Measurements from ENCODE around the gene SLC18A2. TPM values are rescaled to one million over a fixed set of nuclear protein-coding genes. Genes with fewer than 3 reads are reported as not detected.
A peak's percentile ranks its signal among the peaks of the same experiment; 100 is the strongest.

Gene SLC18A2
- total RNA-seq, 8 experiments from 2014 or later: 0.05 to 4.4 (median 0.15) TPM

DNA sequence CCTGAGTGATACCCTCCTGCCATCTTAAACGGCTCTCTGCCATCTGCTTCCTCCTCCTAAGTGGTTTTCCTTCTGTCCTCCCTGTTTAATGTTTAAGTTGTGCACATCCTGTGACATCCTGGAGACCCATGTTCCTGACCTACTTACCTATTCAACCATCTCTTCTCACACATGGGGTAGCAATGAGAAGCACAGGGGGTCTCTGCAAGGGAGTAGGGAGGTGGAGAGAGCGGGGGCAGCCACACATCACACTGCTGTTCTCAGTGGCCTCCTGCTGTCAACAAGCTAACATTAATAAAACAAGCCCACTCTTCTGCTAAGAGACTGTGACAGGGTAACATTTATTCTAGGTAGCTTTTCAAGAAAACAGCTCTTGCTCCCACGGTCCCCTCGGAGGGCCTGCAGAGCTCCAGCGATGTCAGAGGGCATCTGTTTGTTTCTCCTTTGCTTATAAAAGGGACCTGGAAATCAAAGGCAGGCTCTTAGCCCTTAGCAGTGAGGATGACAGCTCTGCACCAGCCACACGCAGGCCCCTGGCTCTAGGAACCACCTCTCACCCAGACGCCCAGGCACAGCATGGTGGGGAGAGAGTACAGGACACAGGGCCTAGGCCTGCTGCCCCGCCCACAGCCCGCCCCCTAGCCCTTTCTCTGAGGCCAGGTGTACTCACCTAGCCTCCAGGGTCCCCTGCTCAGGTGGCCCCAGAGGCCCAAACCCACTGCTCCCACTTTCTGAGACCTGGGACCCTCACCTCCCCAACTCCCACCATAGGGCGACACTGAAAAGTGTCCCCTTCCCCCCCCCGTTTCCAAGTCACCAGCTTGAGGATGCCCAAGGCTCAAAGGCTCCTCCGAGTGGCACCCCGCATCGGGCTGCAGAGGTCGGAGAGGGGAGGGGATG lies 943 bp upstream of the SLC18A2 start:
- in situ Hi-C loops (cut with MboI; ENCODE audit: low pct_unique_long_range_greater_than_20kb in 2 of 9, low sequenced_read_pairs in 9 of 9, unreplicated experiment in 9 of 9): no loop called here
- no peak overlapping the region for H3K27ac ChIP-seq
- no peak for ATAC-seq (replicated peaks in 6 of 8)
- WGBS, 10 experiments: 17 to 100% (median 46%) methylated on average over 1 to 5 of the region's 15 CpGs; no CpG with 5 or more reads in 2 of the 10 experiments
- H3K4me3 ChIP-seq: no peak overlapping the region
- H3K4me1 ChIP-seq (replicated peaks in 1 of 2): peaks cover 2 to 5% of the 10 kb centered on the region in 2 donors

GRCh38 chr10:117241541-117242462 lies 888 bp downstream of the SLC18A2 start:
- peak in 7 of 8 experiments; percentile 38 to 65 (median 48) for ATAC-seq (replicated peaks in 6 of 8)
- Histone ChIP-seq H3K27ac (no peak overlapping the region), H3K4me3 (peak overlapping the region; percentile 14 to 31 (median 22)), H3K4me1 (replicated peaks in 1 of 2) (peaks cover 2 to 5% of the 10 kb centered on the region in 2 donors)
- 19 to 60% (median 45%) methylated on average over 3 to 14 of the region's 56 CpGs for WGBS, 10 experiments
- in situ Hi-C loops (cut with MboI; ENCODE audit: low pct_unique_long_range_greater_than_20kb in 2 of 9, low sequenced_read_pairs in 9 of 9, unreplicated experiment in 9 of 9): no loop called here

GRCh38 chr10:117242463-117242832 lies 1.5 kb downstream of the SLC18A2 start:
- 67 to 100% (median 85%) methylated on average over 1 to 8 of the region's 8 CpGs for WGBS, 10 experiments
- in situ Hi-C loops (cut with MboI; ENCODE audit: low pct_unique_long_range_greater_than_20kb in 2 of 9, low sequenced_read_pairs in 9 of 9, unreplicated experiment in 9 of 9): no loop called here
- no peak for ATAC-seq (replicated peaks in 6 of 8)
- H3K4me3 ChIP-seq: no peak overlapping the region
- no peak overlapping the region for H3K27ac ChIP-seq
- peaks cover 2 to 5% of the 10 kb centered on the region in 2 donors for H3K4me1 ChIP-seq (replicated peaks in 1 of 2)

GRCh38 chr10:117246997-117247671 lies 6.2 kb downstream of the SLC18A2 start:
- Histone ChIP-seq H3K4me1 (replicated peaks in 1 of 2) (peaks cover 0 to 11% of the 10 kb centered on the region in 2 donors), H3K4me3 (no peak overlapping the region), H3K27ac (no peak overlapping the region)
- in situ Hi-C loops (cut with MboI; ENCODE audit: low pct_unique_long_range_greater_than_20kb in 2 of 9, low sequenced_read_pairs in 9 of 9, unreplicated experiment in 9 of 9): no loop called here
- no peak for ATAC-seq (replicated peaks in 6 of 8)
- 6 to 97% (median 75%) methylated on average over 1 to 3 of the region's 3 CpGs for WGBS, 10 experiments

DNA sequence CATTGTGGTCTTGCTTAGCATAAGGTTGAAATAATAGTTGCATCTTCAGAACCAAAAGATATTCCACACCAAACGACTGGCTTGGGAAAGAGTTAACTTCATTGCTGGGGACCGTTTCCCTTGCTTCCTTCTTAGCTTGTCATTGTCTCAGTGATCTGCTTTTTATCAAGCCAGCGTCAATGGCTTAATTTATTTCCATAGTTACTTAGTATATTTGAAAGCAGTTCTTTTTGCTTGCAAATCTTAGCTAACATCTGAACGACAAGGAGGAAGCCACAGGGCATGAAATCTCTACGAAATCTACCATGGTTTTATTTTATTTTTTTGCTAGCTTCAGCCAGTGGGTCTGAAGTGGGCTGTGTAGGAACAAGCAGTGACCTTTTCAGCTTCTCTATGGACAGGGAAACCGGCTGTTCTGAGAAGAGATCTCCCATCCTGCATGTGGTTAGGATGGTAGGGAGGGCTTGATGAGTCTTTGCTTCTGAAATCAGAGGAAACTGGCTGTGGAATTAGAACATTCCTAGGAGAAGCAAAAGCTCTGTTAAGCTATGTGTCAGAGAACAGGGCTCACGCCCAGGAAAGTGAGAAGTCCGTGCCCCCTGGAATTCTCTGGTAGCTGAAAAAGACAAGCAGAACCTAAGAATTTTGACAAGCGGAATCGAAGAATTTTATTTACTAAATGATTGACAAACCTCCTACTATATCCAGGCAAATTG lies 8.0 kb downstream of the SLC18A2 start:
- WGBS, 10 experiments: 0 to 47% (median 28%) methylated on average over 2 to 10 of the region's 10 CpGs; no CpG with 5 or more reads in 1 of the 10 experiments
- in situ Hi-C loops (cut with MboI; ENCODE audit: low pct_unique_long_range_greater_than_20kb in 2 of 9, low sequenced_read_pairs in 9 of 9, unreplicated experiment in 9 of 9): no loop called here
- H3K27ac ChIP-seq: no peak overlapping the region
- peak in 2 of 8 experiments; percentile 38 to 40 for ATAC-seq (replicated peaks in 6 of 8)
- peaks cover 8 to 14% of the 10 kb centered on the region in 2 donors for H3K4me1 ChIP-seq (replicated peaks in 1 of 2)
- no peak overlapping the region for H3K4me3 ChIP-seq

DNA sequence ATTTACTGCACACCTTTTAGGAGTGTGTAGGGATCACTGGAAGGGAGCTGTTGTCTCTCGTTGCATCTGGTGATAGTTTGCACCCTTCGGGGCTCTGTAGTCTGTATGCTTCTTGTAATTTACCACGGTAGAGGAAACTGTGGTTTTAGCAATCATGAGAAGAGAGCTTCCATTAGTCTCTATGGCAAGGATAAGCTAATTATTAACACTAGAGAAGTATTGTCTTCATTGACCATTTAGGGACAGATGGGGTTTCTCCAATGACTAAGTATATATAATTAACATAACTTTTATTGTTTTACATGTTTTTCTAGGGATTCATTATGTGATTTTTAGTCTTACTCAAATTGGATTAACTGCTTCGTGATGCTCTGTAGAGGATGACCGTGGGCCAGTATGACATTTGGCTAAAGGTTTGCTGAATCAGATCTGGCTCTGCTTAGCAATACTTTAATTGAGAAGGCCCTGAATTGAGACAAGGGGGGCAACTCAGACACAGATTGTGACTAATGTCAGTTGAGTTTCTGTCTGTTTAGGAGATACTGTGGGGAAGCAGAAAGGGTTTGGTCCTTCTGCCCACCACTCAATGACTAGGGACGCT lies 8.7 kb downstream of the SLC18A2 start:
- ATAC-seq (replicated peaks in 6 of 8): no peak
- Histone ChIP-seq H3K4me3 (no peak overlapping the region), H3K4me1 (replicated peaks in 1 of 2) (peaks cover 8 to 14% of the 10 kb centered on the region in 2 donors), H3K27ac (no peak overlapping the region)
- 0 to 64% (median 37%) methylated on average over 1 to 6 of the region's 6 CpGs; no CpG with 5 or more reads in 1 of the 10 experiments for WGBS, 10 experiments
- in situ Hi-C loops (cut with MboI; ENCODE audit: low pct_unique_long_range_greater_than_20kb in 2 of 9, low sequenced_read_pairs in 9 of 9, unreplicated experiment in 9 of 9): no loop called here

- peaks cover 8 to 22% of the 10 kb centered on the region in 2 donors for H3K4me1 ChIP-seq (replicated peaks in 1 of 2)
- H3K4me3 ChIP-seq: no peak overlapping the region
- no peak for ATAC-seq (replicated peaks in 6 of 8)
- 31 to 71% (median 52%) methylated on average over 2 to 5 of the region's 7 CpGs; no CpG with 5 or more reads in 2 of the 10 experiments for WGBS, 10 experiments
- no peak overlapping the region for H3K27ac ChIP-seq
- in situ Hi-C loops (cut with MboI; ENCODE audit: low pct_unique_long_range_greater_than_20kb in 2 of 9, low sequenced_read_pairs in 9 of 9, unreplicated experiment in 9 of 9): no loop called here
Measured at GRCh38 chr10:117250411-117250810, 9.5 kb downstream of the SLC18A2 start.

GRCh38 chr10:117253908-117254307 lies 13.0 kb downstream of the SLC18A2 start:
- Histone ChIP-seq H3K4me3 (no peak overlapping the region), H3K27ac (no peak overlapping the region), H3K4me1 (replicated peaks in 1 of 2) (peaks cover 21 to 37% of the 10 kb centered on the region in 2 donors)
- in situ Hi-C loops (cut with MboI; ENCODE audit: low pct_unique_long_range_greater_than_20kb in 2 of 9, low sequenced_read_pairs in 9 of 9, unreplicated experiment in 9 of 9): no loop called here
- no peak for ATAC-seq (replicated peaks in 6 of 8)
- WGBS, 10 experiments: 17 to 100% (median 80%) methylated on average over 1 to 5 of the region's 9 CpGs; no CpG with 5 or more reads in 2 of the 10 experiments

DNA sequence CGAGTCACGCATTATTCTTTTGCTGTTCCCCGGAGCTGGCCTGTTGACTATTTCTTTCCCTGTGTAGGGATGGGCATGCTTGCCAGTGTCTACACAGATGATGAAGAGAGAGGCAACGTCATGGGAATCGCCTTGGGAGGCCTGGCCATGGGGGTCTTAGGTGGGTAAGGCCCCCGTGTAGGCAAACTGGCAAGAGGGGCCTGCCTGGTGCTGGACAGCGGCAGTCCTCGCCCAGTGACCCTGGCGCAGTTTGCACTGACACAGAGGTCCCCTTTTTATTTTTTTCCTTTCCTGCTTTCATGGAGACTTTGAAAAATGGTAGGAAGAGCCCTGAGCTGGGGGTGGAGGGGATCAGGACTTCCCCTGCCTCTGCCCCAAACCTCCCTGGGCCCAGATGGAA lies 13.4 kb downstream of the SLC18A2 start:
- ATAC-seq (replicated peaks in 6 of 8): no peak

DNA sequence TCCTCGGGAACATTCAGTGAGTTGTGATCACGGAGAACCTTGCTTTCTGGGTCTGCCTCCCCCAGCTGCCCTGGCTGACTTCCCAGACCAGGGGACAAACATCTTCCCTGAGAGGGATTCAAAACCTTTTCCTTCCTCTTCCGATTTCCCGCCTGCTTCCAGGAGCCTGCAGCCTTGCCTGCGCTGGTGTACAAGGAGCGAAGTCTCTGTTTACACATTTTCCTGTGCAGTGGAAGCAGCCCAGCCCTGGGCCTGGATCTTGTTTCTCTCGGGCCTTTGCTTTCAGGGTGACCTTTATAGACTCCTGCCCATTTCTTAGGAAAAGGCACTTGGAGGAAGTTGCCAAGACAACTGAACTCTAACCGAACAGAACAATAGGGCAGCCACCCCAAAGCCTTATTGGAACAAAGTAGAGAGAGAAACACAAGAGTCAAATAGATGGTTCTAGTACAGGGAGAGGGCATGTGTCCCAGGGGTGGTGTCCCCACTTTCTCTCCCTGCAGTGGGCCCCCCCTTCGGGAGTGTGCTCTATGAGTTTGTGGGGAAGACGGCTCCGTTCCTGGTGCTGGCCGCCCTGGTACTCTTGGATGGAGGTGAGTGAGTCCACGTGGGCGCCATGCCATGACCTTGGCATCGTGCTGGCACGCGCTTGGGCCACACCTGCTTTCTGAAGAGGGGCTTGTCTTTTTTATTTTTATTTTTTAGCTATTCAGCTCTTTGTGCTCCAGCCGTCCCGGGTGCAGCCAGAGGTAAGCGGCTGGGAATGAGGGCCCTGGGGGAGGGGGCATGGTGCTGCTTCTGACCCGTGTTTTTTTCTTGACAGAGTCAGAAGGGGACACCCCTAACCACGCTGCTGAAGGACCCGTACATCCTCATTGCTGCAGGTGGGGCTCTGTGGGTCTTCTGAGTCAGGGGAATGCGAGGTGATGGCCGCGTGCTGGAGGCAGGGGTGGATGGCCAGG lies 14.1 kb downstream of the SLC18A2 start:
- Histone ChIP-seq H3K27ac (no peak overlapping the region), H3K4me3 (no peak overlapping the region), H3K4me1 (replicated peaks in 1 of 2) (peaks cover 21 to 40% of the 10 kb centered on the region in 2 donors)
- no peak for ATAC-seq (replicated peaks in 6 of 8)
- in situ Hi-C loops (cut with MboI; ENCODE audit: low pct_unique_long_range_greater_than_20kb in 2 of 9, low sequenced_read_pairs in 9 of 9, unreplicated experiment in 9 of 9): no loop called here
- 37 to 100% (median 81%) methylated on average over 2 to 19 of the region's 26 CpGs; no CpG with 5 or more reads in 1 of the 10 experiments for WGBS, 10 experiments

More for the DNA sequence above, 13.4 kb downstream of the SLC18A2 start:
- in situ Hi-C loops (cut with MboI; ENCODE audit: low pct_unique_long_range_greater_than_20kb in 2 of 9, low sequenced_read_pairs in 9 of 9, unreplicated experiment in 9 of 9): no loop called here
- WGBS, 10 experiments: 0 to 89% (median 80%) methylated on average over 1 to 7 of the region's 9 CpGs; no CpG with 5 or more reads in 5 of the 10 experiments
- Histone ChIP-seq H3K27ac (no peak overlapping the region), H3K4me1 (replicated peaks in 1 of 2) (peaks cover 21 to 35% of the 10 kb centered on the region in 2 donors), H3K4me3 (no peak overlapping the region)

All from motor neuron (in vitro differentiated cells).